HG03558 (cell line): ENCODE data around the gene ABHD17A.

Source experiments
- ATAC-seq: cut with Tn5 transposase; IDR thresholded peaks from one replicate; pipeline ENCODE4 v1.9.1; 2021; ENCODE audit warnings: moderate number of reproducible peaks; ENCODE audit not compliant: unreplicated experiment; ENCODE audit errors: extremely low read depth

Gene ABHD17A

GRCh38 chr19:1843646-1844394 lies 41.5 kb downstream of the ABHD17A start:
- ATAC-seq, result no peak

GRCh38 chr19:1843116-1843515 lies 42.2 kb downstream of the ABHD17A start:
- no peak for ATAC-seq

- ATAC-seq, result no peak
Measured at GRCh38 chr19:1841209-1841924, 43.9 kb downstream of the ABHD17A start.

GRCh38 chr19:1840541-1841115 lies 44.7 kb downstream of the ABHD17A start:
- no peak for ATAC-seq

GRCh38 chr19:1839658-1840540 lies 45.4 kb downstream of the ABHD17A start:
- ATAC-seq, result no peak

GRCh38 chr19:1837625-1838105 lies 47.6 kb downstream of the ABHD17A start:
- ATAC-seq, result no peak

GRCh38 chr19:1837222-1837565 lies 48.1 kb downstream of the ABHD17A start:
- no peak for ATAC-seq

- ATAC-seq, result no peak
Measured at GRCh38 chr19:1836458-1837221, 48.7 kb downstream of the ABHD17A start.

- ATAC-seq, result no peak
Measured at GRCh38 chr19:1833540-1833939, 51.8 kb downstream of the ABHD17A start.

- no peak for ATAC-seq
Measured at GRCh38 chr19:1832046-1832663, 53.1 kb downstream of the ABHD17A start.

GRCh38 chr19:1830978-1831377 lies 54.3 kb downstream of the ABHD17A start:
- no peak for ATAC-seq

- ATAC-seq, result no peak
Measured at GRCh38 chr19:1830568-1830967, 54.7 kb downstream of the ABHD17A start.

- no peak for ATAC-seq
Measured at GRCh38 chr19:1829958-1830357, 55.3 kb downstream of the ABHD17A start.

- no peak for ATAC-seq
Measured at GRCh38 chr19:1828279-1829238, 56.7 kb downstream of the ABHD17A start.

- ATAC-seq, result no peak
Measured at GRCh38 chr19:1827566-1828278, 57.6 kb downstream of the ABHD17A start.
